ENCODE data around the gene CD3E. TPM values are rescaled to one million over a fixed set of nuclear protein-coding genes. Genes with fewer than 3 reads are reported as not detected.

The CD3E gene
- total RNA-seq, 2 experiments from 2014 or later: 483 to 515 TPM

DNA sequence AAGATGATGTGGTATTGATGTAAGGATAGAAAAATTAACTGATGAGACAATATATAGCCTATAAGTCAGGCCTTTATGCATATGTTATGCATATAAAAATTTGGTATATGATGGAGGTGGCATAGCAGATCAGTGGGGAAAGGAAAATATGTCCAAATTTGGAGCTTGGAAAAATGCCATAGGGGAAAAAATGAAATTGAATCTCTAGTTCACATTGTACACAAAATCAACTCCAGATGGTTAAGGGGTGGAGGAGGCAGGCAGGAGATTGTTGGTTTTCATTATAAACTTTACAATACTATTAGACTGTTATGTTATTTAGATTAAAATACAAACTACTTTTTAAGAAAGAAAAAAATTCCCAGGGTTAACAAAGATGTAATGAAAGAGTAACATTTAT lies 15.1 kb upstream of the CD3E start:
- Mint-ChIP-seq H3K4me1 (ENCODE audit: low read depth) (peaks cover 8% of the 10 kb centered on the region), H3K27ac (no peak overlapping the region), H3K27me3 (no peaks in the 10 kb centered on the region), H3K4me3 (no peak overlapping the region), H3K9me3 (no peaks in the 10 kb centered on the region), H3K36me3 (ENCODE audit: low read depth) (no peaks in the 10 kb centered on the region)
- Histone ChIP-seq H3K4me3 (ENCODE audit: low read length) (no peak overlapping the region), H3K27ac (ENCODE audit: low read depth in 1 of 2, low read length in 2 of 2) (no peak overlapping the region), H3K36me3 (ENCODE audit: insufficient read depth, low read length) (no peaks in the 10 kb centered on the region), H3K27me3 (ENCODE audit: control insufficient read depth in 1 of 2, insufficient read depth in 2 of 2, low read length in 2 of 2) (no peaks in the 10 kb centered on the region), H3K4me1 (ENCODE audit: insufficient read depth, low read length) (peaks cover 11% of the 10 kb centered on the region), H3K9me3 (ENCODE audit: control insufficient read depth in 1 of 2, insufficient read depth in 1 of 2, low read length in 2 of 2) (no peaks in the 10 kb centered on the region)
- no peak for DNase-seq
- CTCF ChIA-PET: interaction anchor here (3.7 kb wide), 1 partner anchor 91 kb away, joined by 31 read pairs; no protein-coding TSS in a partner anchor
- POLR2A ChIA-PET: interaction anchor here (0.6 kb wide), 1 partner anchor 68 kb away, joined by 3 read pairs; no protein-coding TSS in a partner anchor
- intact Hi-C loops (cut with DNase I, micrococcal nuclease): no loop called here
- no peak for TF ChIP-seq CTCF (IDR thresholded peaks at IDR 0.05)
- no peak for ATAC-seq (ENCODE audit: poor library complexity)

- ATAC-seq (ENCODE audit: poor library complexity) (peak; percentile 70), DNase-seq (peak in 12 of 14 experiments; percentile 11 to 78 (median 28))
- H3K27ac ChIP-seq (ENCODE audit: low read depth in 1 of 2, low read length in 2 of 2): no peak overlapping the region
- no peaks in the 10 kb centered on the region for H3K36me3 ChIP-seq (ENCODE audit: insufficient read depth, low read length)
- TF ChIP-seq CTCF (IDR thresholded peaks at IDR 0.05): peak; percentile 68
- H3K36me3 Mint-ChIP-seq (ENCODE audit: low read depth): no peaks in the 10 kb centered on the region
- peaks cover 9% of the 10 kb centered on the region for H3K4me1 ChIP-seq (ENCODE audit: insufficient read depth, low read length)
- no peak overlapping the region for H3K4me3 ChIP-seq (ENCODE audit: low read length)
- no peaks in the 10 kb centered on the region for H3K27me3 ChIP-seq (ENCODE audit: control insufficient read depth in 1 of 2, insufficient read depth in 2 of 2, low read length in 2 of 2)
- intact Hi-C loops (cut with DNase I, micrococcal nuclease): loop anchor here (1.0 kb wide), 2 partner anchors 93 to 146 kb away; no protein-coding TSS in a partner anchor
- CTCF ChIA-PET: interaction anchor here (0.7 to 3.7 kb wide), 4 partner anchors 66 to 95 kb away, joined by 3 to 31 read pairs (median 4); no protein-coding TSS in a partner anchor
- POLR2A ChIA-PET: interaction anchor here (0.9 to 1.9 kb wide), 2 partner anchors 14 to 66 kb away, joined by 3 to 7 read pairs; partner anchors contain the start of gene JAML
- no peak overlapping the region for H3K4me3 Mint-ChIP-seq
- H3K9me3 Mint-ChIP-seq: no peaks in the 10 kb centered on the region
- H3K27me3 Mint-ChIP-seq: no peaks in the 10 kb centered on the region
- peaks cover 11% of the 10 kb centered on the region for H3K4me1 Mint-ChIP-seq (ENCODE audit: low read depth)
- H3K9me3 ChIP-seq (ENCODE audit: control insufficient read depth in 1 of 2, insufficient read depth in 1 of 2, low read length in 2 of 2): no peaks in the 10 kb centered on the region
- H3K27ac Mint-ChIP-seq: no peak overlapping the region
These were observed 13.6 kb upstream of the CD3E start for GRCh38 chr11:118290923-118291322.

DNA sequence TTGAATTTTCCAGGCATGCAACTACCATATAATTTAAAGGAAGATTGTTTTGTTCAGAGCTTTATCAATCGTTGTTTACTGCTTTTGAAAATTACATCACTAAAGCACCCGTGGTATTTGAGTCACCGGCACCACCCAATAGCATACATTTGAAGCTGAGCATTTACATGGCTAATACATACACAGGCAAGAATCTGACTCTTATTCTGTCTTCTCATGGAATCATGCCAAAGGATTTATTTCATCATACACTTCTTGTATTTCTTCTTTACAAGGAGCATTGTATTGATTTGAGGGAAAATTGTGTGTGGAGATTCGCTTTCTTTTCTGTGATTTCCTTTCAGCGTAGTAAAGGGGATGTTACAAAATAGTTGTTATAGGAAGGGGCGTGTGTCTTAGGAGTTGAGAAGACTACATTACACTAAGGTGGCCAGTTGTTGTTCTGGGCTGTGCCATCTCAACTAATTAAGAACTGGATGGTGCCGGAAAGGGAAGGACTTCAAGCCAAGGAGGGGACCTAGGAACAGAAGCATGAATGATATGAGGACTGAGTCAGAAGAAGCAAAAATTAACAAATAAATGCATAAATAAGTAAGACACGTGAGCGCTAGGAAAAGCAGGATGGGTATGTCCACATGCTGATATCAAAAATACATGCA lies 12.9 kb upstream of the CD3E start:
- TF ChIP-seq CTCF (IDR thresholded peaks at IDR 0.05): no peak
- H3K27ac ChIP-seq (ENCODE audit: low read depth in 1 of 2, low read length in 2 of 2): no peak overlapping the region
- no peak overlapping the region for H3K4me3 ChIP-seq (ENCODE audit: low read length)
- no peak for ATAC-seq (ENCODE audit: poor library complexity)
- Mint-ChIP-seq H3K4me1 (ENCODE audit: low read depth) (peaks cover 17% of the 10 kb centered on the region), H3K9me3 (no peaks in the 10 kb centered on the region), H3K4me3 (no peak overlapping the region), H3K27ac (no peak overlapping the region), H3K27me3 (no peaks in the 10 kb centered on the region), H3K36me3 (ENCODE audit: low read depth) (no peaks in the 10 kb centered on the region)
- peak in 2 of 14 experiments; percentile 42 to 48 for DNase-seq
- intact Hi-C loops (cut with DNase I, micrococcal nuclease): loop anchor here (1.0 kb wide), 2 partner anchors 93 to 146 kb away; no protein-coding TSS in a partner anchor
- no peaks in the 10 kb centered on the region for H3K36me3 ChIP-seq (ENCODE audit: insufficient read depth, low read length)
- H3K9me3 ChIP-seq (ENCODE audit: control insufficient read depth in 1 of 2, insufficient read depth in 1 of 2, low read length in 2 of 2): no peaks in the 10 kb centered on the region
- POLR2A ChIA-PET: interaction anchor here (0.9 to 1.9 kb wide), 2 partner anchors 15 to 67 kb away, joined by 3 to 7 read pairs; partner anchors contain the start of gene JAML
- CTCF ChIA-PET: interaction anchor here (0.7 to 3.7 kb wide), 4 partner anchors 66 to 96 kb away, joined by 3 to 31 read pairs (median 4); no protein-coding TSS in a partner anchor
- H3K4me1 ChIP-seq (ENCODE audit: insufficient read depth, low read length): peaks cover 15% of the 10 kb centered on the region
- H3K27me3 ChIP-seq (ENCODE audit: control insufficient read depth in 1 of 2, insufficient read depth in 2 of 2, low read length in 2 of 2): no peaks in the 10 kb centered on the region

All from CD4-positive, alpha-beta T cell (primary cell).